Endothelial cell of umbilical vein (primary cell): ENCODE data around the gene ARID1B. TPM values are rescaled to one million over a fixed set of nuclear protein-coding genes. Genes with fewer than 3 reads are reported as not detected.

Experiments
- BruUV-seq: library from RNA; stranded (reverse); fragments of 400-500 nt; replicated peaks from 2 replicates; lab custom pipeline; 2021; lab: Mats Ljungman, UMichigan
- CTCF ChIA-PET: fragments of 300-600, 350-600 bp; sonication (Branson Sonifier 250); formaldehyde crosslinking; loops from one replicate; lab custom pipeline; 2021; ENCODE audit warnings: antibody characterized with exemption, inconsistent platforms; lab: Charles Lee
- POLR2A ChIA-PET: fragments of 300-600, 350-600 bp; sonication (Branson Sonifier 250); formaldehyde crosslinking; loops from one replicate; lab custom pipeline; 2021; ENCODE audit warnings: antibody characterized with exemption, inconsistent platforms; lab: Charles Lee
- DNase-seq: peaks from one replicate; pipeline ENCODE4 v3.0.0-alpha.2; 2011; ENCODE audit warnings: low read depth, low spot score
- FAIRE-seq: peaks from 2 replicates; lab custom pipeline; 2011; peaks lifted over from hg19 to GRCh38; lab: Jason Lieb, UNC
- H2AFZ ChIP-seq: 2 replicates; pipeline ENCODE4 v1.6.0; 2012; ENCODE audit warnings: low read depth, low read length, control low read depth, inconsistent platforms
- H3K27ac ChIP-seq: 2 replicates; pipeline ENCODE4 v1.5.1; 2011; ENCODE audit warnings: low read depth, mild to moderate bottlenecking, control low read depth, low read length, moderate library complexity; ENCODE audit not compliant: insufficient read depth
- H3K27me3 ChIP-seq, 2 experiments: 2 replicates each; pipeline versions ENCODE4 v1.6.0 to v1.6.1; 2011; ENCODE audit warnings: low read length in 2 of 2, mixed read lengths in 1 of 2; ENCODE audit not compliant: control insufficient read depth in 2 of 2, insufficient read depth in 2 of 2
- H3K36me3 ChIP-seq, 2 experiments: 2 replicates in 1 of 2; 3 replicates in 1 of 2; pipeline ENCODE4 v1.5.1; 2011; ENCODE audit warnings: low read length in 2 of 2, mild to moderate bottlenecking in 1 of 2, moderate library complexity in 1 of 2; ENCODE audit not compliant: control insufficient read depth in 2 of 2, insufficient read depth in 2 of 2; ENCODE audit errors: extremely low read depth in 1 of 2
- H3K4me1 ChIP-seq: 3 replicates; pipeline ENCODE4 v1.5.1; 2011; ENCODE audit warnings: mild to moderate bottlenecking, low read length; ENCODE audit not compliant: control insufficient read depth, insufficient read depth; ENCODE audit errors: extremely low read depth
- H3K4me2 ChIP-seq: 2 replicates; pipeline ENCODE4 v1.6.1; 2011; ENCODE audit warnings: low read length, control low read depth, mixed read lengths; ENCODE audit not compliant: insufficient read depth
- H3K4me3 ChIP-seq, 3 experiments: fragments of 200-600 bp in 1 of 3; sonication (generic), shearing (Covaris generic) in 1 of 3; replicated peaks in 1 of 3; 2 replicates each; pipeline ENCODE4 v1.5.1; 2011 to 2016; ENCODE audit warnings: control low read depth in 3 of 3, low read length in 3 of 3, mild to moderate bottlenecking in 2 of 3, inconsistent platforms in 1 of 3, low read depth in 1 of 3, moderate library complexity in 1 of 3; ENCODE audit not compliant: insufficient read depth in 1 of 3
- H3K79me2 ChIP-seq: 2 replicates; pipeline ENCODE4 v1.6.0; 2012; ENCODE audit warnings: low read length, inconsistent platforms; ENCODE audit not compliant: control insufficient read depth, insufficient read depth
- H3K9ac ChIP-seq: replicated peaks from 2 replicates; pipeline ENCODE3; 2011; ENCODE audit warnings: low read length, control low read depth; ENCODE audit not compliant: insufficient read depth; ENCODE audit errors: extremely low read depth
- H3K9me1 ChIP-seq: replicated peaks from 3 replicates; pipeline ENCODE4 v1.6.0; 2011; ENCODE audit warnings: mild to moderate bottlenecking, low read length; ENCODE audit not compliant: control insufficient read depth, insufficient read depth; ENCODE audit errors: extremely low read depth
- H3K9me3 ChIP-seq: replicated peaks from 2 replicates; pipeline ENCODE4 v1.5.1; 2012; ENCODE audit warnings: low read length, inconsistent platforms; ENCODE audit not compliant: control insufficient read depth, insufficient read depth
- H4K20me1 ChIP-seq: replicated peaks from 2 replicates; pipeline ENCODE3; 2011; ENCODE audit warnings: mild to moderate bottlenecking, low read length; ENCODE audit not compliant: control insufficient read depth, insufficient read depth; ENCODE audit errors: extremely low read depth
- EZH2 ChIP-seq: IDR thresholded peaks from 2 replicates; pipeline ENCODE4 v1.6.1; 2012; ENCODE audit warnings: borderline replicate concordance, low read depth, mild to moderate bottlenecking, moderate library complexity, low read length, inconsistent platforms; ENCODE audit not compliant: severe bottlenecking
- FOS ChIP-seq: IDR thresholded peaks from 2 replicates; pipeline ENCODE4 v1.6.1; 2011; ENCODE audit warnings: mild to moderate bottlenecking, low read length, moderate library complexity, borderline replicate concordance; ENCODE audit not compliant: insufficient read depth
- GATA2 ChIP-seq: IDR thresholded peaks from 2 replicates; pipeline ENCODE4 v1.7.0; 2011; ENCODE audit warnings: low read depth, mild to moderate bottlenecking, moderate library complexity, mixed read lengths, low read length; ENCODE audit not compliant: insufficient read length, insufficient read depth
- JUN ChIP-seq: IDR thresholded peaks from 2 replicates; pipeline ENCODE4 v1.6.1; 2011; ENCODE audit warnings: borderline replicate concordance, low read depth; ENCODE audit not compliant: insufficient read length, insufficient read depth
- MYC ChIP-seq: IDR thresholded peaks from one replicate; pipeline ENCODE4 v1.6.1; 2011; ENCODE audit warnings: mild to moderate bottlenecking, low read depth, low read length
- POLR2A ChIP-seq: IDR thresholded peaks from 2 replicates; pipeline ENCODE4 v1.6.1; 2012; ENCODE audit warnings: low read depth, mild to moderate bottlenecking, control low read depth, low read length
- POLR2AphosphoS5 ChIP-seq: IDR thresholded peaks from 2 replicates; pipeline ENCODE4 v1.6.1; 2012; ENCODE audit warnings: low read depth, mild to moderate bottlenecking, control low read depth, low read length, moderate library complexity; ENCODE audit not compliant: insufficient read depth
- dilution Hi-C: fragments of 300-500 bp; cut with MboI; formaldehyde crosslinking; loops from one replicate; pipeline ENCODE4 v1.15.0; 2019; ENCODE audit warnings: low sequenced_read_pairs; ENCODE audit not compliant: extremely low pct_ligation_motif_present
- intact Hi-C: fragments of 100-400 bp; cut with micrococcal nuclease; formaldehyde crosslinking; loops from one replicate; pipeline ENCODE4 v1.10.0; 2022
- polyA plus RNA-seq, 4 experiments: library from polyadenylated mRNA; depleted of rRNA in 3 of 4; stranded (reverse) in 3 of 4; unstranded in 1 of 4; fragments of >200 nt; gene quantifications; 2 replicates each; pipeline versions ENCODE4 v1.2.1 to v1.2.3, GENCODE V29; 2011 to 2012; ENCODE audit warnings: missing spikeins in 1 of 4
- total RNA-seq: library from RNA; stranded (reverse); gene quantifications from 2 replicates; pipeline ENCODE4 v1.2.3, GENCODE V29; 2021
- TF ChIP-seq, protein P1 (sequence below), 2 donors: IDR thresholded peaks; 1 replicate in 1 of 2; 2 replicates in 1 of 2; pipeline ENCODE4 v1.5.1; 2011; ENCODE audit warnings: low read length in 2 of 2, mild to moderate bottlenecking in 2 of 2, moderate library complexity in 2 of 2, control low read depth in 1 of 2, inconsistent platforms in 1 of 2, low read depth in 1 of 2; ENCODE audit not compliant: insufficient read depth in 1 of 2; ENCODE audit errors: extremely low read depth in 1 of 2
- TF ChIP-seq, protein P2 (sequence below): IDR thresholded peaks from 2 replicates; pipeline ENCODE4 v1.6.1; 2011; ENCODE audit not compliant: insufficient read depth, insufficient read length

ARID1B gene
- total and polyA plus RNA-seq, 2 donors (not counting 3 experiments of a cell fraction or from before 2014, with no cell fraction given), result 21.8 to 89.5 TPM

DNA sequence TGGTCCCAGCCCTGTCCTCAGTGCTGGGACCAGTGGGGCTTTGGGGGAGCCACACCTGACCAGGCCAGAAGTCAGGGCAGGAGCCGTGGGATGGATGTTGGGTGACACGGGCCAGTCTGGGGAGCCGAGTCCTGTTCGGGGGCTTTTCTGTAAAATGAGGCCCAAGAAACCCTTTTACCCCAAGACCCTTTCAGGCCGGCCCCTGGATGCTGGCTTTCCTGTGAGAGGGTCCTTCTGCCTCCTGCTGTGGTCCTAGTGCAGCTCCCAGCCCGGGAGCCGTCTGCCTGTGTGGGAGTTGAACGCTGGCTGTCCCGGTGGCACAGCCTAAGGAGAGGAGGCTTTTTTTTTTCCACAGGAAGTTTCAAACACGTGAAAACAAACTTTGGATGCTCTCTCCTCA lies 422.9 kb downstream of the ARID1B start:
- no TSS peak for BruUV-seq
- Histone ChIP-seq H4K20me1 (no peaks in the 10 kb centered on the region), H3K9me1 (no peaks in the 10 kb centered on the region), H3K9me3 (no peaks in the 10 kb centered on the region), H3K27ac (no peak overlapping the region), H2AFZ (no peak overlapping the region), H3K4me3 (no peak overlapping the region), H3K4me2 (no peak overlapping the region), H3K27me3 (no peaks in the 10 kb centered on the region), H3K9ac (no peak overlapping the region), H3K79me2 (no peaks in the 10 kb centered on the region), H3K4me1 (no peaks in the 10 kb centered on the region), H3K36me3 (peaks cover 5 to 31% of the 10 kb centered on the region in 2 experiments)
- FAIRE-seq (no peak), DNase-seq (no peak)
- intact Hi-C loops (no loop called here), dilution Hi-C loops (no loop called here)
- ChIA-PET POLR2A (no interaction called here), CTCF (no interaction called here)
- TF ChIP-seq JUN (no peak), POLR2A (no peak), GATA2 (no peak), POLR2AphosphoS5 (no peak), FOS (no peak), EZH2 (no peak), MYC (no peak)
- TF ChIP-seq, protein P1, sequence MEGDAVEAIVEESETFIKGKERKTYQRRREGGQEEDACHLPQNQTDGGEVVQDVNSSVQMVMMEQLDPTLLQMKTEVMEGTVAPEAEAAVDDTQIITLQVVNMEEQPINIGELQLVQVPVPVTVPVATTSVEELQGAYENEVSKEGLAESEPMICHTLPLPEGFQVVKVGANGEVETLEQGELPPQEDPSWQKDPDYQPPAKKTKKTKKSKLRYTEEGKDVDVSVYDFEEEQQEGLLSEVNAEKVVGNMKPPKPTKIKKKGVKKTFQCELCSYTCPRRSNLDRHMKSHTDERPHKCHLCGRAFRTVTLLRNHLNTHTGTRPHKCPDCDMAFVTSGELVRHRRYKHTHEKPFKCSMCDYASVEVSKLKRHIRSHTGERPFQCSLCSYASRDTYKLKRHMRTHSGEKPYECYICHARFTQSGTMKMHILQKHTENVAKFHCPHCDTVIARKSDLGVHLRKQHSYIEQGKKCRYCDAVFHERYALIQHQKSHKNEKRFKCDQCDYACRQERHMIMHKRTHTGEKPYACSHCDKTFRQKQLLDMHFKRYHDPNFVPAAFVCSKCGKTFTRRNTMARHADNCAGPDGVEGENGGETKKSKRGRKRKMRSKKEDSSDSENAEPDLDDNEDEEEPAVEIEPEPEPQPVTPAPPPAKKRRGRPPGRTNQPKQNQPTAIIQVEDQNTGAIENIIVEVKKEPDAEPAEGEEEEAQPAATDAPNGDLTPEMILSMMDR (IDR thresholded peaks at IDR 0.05; ENCODE audit: extremely low read depth in 1 of 2, insufficient read depth in 1 of 2, low read depth in 1 of 2, low read length in 2 of 2), result no peak
- TF ChIP-seq, protein P2, sequence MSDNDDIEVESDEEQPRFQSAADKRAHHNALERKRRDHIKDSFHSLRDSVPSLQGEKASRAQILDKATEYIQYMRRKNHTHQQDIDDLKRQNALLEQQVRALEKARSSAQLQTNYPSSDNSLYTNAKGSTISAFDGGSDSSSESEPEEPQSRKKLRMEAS, result no peak
